GM10266 (cell line): ENCODE results near the gene COQ8A.

Source experiments
- DNase-seq: peaks from one replicate; pipeline ENCODE4 v3.0.0; 2012; ENCODE audit errors: extremely low spot score
- TF ChIP-seq, protein P1 (sequence below): IDR thresholded peaks from 2 replicates; pipeline ENCODE4 v1.5.1; 2012; ENCODE audit warnings: mild to moderate bottlenecking, low read depth; ENCODE audit not compliant: control insufficient read depth, insufficient read depth; ENCODE audit errors: missing control alignments

COQ8A gene

DNA sequence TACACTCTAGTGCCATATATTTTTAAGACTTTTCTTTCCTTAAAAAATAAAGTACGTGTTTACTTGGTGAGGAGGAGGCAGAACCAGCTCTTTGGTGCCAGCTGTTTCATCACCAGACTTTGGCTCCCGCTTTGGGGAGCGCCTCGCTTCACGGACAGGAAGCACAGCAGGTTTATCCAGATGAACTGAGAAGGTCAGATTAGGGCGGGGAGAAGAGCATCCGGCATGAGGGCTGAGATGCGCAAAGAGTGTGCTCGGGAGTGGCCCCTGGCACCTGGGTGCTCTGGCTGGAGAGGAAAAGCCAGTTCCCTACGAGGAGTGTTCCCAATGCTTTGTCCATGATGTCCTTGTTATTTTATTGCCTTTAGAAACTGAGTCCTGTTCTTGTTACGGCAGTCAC lies 44.5 kb upstream of the COQ8A start:
- TF ChIP-seq, protein P1, sequence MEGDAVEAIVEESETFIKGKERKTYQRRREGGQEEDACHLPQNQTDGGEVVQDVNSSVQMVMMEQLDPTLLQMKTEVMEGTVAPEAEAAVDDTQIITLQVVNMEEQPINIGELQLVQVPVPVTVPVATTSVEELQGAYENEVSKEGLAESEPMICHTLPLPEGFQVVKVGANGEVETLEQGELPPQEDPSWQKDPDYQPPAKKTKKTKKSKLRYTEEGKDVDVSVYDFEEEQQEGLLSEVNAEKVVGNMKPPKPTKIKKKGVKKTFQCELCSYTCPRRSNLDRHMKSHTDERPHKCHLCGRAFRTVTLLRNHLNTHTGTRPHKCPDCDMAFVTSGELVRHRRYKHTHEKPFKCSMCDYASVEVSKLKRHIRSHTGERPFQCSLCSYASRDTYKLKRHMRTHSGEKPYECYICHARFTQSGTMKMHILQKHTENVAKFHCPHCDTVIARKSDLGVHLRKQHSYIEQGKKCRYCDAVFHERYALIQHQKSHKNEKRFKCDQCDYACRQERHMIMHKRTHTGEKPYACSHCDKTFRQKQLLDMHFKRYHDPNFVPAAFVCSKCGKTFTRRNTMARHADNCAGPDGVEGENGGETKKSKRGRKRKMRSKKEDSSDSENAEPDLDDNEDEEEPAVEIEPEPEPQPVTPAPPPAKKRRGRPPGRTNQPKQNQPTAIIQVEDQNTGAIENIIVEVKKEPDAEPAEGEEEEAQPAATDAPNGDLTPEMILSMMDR, result no peak
- no peak for DNase-seq

DNA sequence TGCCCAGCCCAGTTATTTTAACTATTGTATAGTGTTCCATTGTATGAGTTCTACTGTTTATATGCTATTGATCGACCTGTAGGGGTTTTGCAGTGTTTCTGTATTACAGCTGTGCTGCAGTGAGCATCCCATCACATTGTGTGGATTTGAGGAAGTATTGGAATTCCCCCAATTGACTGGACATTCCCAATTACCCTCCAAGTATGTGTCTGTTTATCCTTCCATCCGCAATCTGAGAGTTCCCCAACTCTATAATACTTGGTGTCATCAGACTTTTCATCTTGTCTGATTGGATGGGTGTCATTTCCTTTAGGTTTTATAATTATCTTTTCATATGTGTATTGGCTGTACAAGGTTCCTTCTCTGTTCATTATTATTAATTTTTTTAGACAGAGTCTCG lies 41.8 kb upstream of the COQ8A start:
- DNase-seq, result no peak
- TF ChIP-seq, protein P1, result no peak

DNA sequence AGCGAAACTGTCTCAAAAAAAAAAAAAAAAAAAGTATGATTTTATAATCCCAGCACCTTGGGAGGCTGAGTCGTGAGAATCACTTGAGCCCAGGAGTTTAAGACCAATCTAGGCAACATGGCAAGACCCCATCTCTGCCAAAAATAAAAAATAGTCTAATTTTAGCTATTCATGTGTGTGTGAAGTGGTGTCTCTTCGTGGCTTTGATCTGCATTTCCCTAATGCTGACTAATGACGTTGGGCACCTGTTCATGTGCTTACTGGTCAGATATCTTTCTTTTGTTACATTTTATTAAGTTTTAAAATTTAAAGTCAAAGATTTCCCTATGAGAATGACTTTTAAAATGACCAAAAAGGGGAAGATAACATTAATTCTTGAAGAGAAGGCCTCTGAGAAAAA lies 38.7 kb upstream of the COQ8A start:
- no peak for DNase-seq
- TF ChIP-seq, protein P1, result no peak

DNA sequence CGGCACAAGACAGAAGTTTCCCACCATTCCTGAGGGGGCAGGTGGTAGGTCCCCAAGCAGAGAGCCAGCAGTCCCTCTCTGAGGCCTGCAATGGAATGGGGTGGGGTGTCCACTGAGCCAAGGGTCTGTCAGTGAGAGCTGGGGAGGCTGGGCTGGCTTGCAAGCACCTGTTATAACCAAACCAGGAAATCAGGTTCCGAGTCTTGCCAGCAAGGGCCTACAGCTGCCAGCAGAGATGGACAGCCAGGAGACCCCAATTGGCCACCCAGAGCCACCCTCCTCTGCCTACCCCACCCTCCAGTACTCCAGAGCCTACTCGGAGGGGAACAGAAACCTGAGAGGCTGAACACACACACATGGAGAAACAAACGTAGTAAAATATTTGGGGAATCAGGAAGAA lies 37.5 kb upstream of the COQ8A start:
- TF ChIP-seq, protein P1, result no peak

DNA sequence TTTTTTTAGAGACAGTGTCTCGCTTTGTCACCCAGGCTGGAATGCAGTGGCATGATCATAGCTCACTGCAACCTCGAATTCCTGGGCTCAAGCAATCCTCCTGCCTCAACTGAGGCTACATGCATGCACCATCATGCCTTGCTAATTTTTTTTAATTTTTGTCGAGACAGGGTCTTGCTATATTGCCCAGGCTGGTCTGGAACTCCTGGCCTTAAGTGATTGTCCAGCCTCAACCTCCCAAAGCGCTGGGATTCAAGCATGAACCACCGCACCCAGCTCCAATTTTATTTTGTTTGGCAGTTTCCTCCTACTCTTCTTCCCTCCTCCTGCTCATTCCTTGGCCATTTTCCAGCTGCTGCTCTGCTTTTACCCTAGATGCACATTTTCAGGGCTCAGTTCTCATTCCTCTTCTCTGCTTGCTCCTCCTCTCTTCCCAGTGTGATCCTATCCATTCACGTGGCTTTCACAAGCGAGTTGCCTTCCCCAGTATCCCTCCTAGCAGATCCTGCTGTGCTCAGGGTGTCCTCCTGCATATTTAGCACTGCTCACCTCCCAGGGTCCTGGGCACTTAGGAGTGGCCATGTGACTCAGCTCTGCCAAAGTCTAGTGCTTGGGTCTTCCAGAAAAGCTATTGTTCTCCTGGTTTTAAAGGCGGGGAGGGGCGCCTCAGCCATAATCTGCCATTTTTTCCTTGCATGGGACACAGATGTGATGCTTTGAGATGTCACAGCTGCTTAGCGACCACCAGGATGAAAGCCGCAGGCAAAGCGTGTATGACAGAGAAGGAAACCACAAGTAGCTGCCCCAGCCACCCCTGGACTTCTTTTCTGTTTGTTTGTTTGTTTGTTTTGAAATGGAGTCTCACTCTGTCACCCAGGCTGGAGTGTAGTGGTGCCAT lies 36.0 kb upstream of the COQ8A start:
- TF ChIP-seq, protein P1, result no peak

More for the DNA sequence above, 37.5 kb upstream of the COQ8A start:
- no peak for DNase-seq

DNA sequence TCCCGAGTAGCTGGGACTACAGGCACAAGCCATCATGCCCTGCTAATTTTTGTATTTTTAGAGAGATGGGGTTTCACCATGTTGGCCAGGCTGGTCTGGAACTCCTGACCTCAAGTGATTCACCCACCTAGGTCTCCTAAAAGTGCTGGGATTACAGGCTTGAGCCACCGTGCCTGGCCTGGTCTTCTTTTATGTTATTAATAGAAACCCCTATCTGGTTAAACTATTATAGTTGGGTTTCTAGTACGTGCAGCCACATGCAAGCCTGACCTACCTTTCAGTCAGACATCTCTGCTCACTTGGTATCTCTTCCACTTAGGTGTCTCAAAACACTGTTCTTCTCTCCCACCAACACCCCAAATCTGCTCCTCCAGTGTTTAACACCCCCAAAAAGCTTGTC lies 35.3 kb upstream of the COQ8A start:
- DNase-seq, result no peak
- TF ChIP-seq, protein P1, result no peak

More for the DNA sequence above, 36.0 kb upstream of the COQ8A start:
- no peak for DNase-seq

DNA sequence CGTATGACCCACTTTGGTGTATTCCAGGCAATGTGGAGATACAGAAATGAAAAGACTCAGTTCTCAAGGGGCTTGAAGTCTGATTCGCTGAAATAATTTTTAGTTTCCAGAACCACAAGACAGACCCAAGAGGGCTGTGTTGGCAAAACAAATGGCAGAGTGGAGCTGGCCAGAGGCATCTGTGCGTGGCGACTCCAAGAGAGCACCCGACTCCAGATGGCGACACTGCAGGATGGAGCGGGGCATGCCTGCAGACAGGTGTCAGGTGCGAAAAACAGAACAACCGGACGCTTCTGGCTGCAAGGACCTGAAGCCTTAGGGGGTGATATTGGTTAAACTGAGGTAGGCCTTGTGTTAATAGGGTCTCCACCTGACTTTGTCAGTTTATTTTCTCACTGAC lies 31.7 kb upstream of the COQ8A start:
- DNase-seq, result no peak
- TF ChIP-seq, protein P1, result no peak
